Measurements from ENCODE around the gene PRKAR1B. TPM values are rescaled to one million over a fixed set of nuclear protein-coding genes. Genes with fewer than 3 reads are reported as not detected.

PRKAR1B gene
- total and polyA plus RNA-seq, 8 donors = 2.5 to 8.4 (median 5.3) TPM

- TF ChIP-seq, protein P1, sequence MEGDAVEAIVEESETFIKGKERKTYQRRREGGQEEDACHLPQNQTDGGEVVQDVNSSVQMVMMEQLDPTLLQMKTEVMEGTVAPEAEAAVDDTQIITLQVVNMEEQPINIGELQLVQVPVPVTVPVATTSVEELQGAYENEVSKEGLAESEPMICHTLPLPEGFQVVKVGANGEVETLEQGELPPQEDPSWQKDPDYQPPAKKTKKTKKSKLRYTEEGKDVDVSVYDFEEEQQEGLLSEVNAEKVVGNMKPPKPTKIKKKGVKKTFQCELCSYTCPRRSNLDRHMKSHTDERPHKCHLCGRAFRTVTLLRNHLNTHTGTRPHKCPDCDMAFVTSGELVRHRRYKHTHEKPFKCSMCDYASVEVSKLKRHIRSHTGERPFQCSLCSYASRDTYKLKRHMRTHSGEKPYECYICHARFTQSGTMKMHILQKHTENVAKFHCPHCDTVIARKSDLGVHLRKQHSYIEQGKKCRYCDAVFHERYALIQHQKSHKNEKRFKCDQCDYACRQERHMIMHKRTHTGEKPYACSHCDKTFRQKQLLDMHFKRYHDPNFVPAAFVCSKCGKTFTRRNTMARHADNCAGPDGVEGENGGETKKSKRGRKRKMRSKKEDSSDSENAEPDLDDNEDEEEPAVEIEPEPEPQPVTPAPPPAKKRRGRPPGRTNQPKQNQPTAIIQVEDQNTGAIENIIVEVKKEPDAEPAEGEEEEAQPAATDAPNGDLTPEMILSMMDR (IDR thresholded peaks at IDR 0.05) = no peak
- Histone ChIP-seq H3K9me3 (no peaks in the 10 kb centered on the region), H3K36me3 (no peaks in the 10 kb centered on the region), H3K27me3 (no peaks in the 10 kb centered on the region), H3K4me3 (no peak overlapping the region), H3K4me1 (no peaks in the 10 kb centered on the region), H3K27ac (no peak overlapping the region)
- intact Hi-C loops (cut with DNase I) = no loop called here
- DNase-seq (peak in 1 of 6 donors; percentile 14), FAIRE-seq (no peak), ATAC-seq (no peak)
- WGBS, 2 donors = 89 to 92% methylated on average over 45 of the region's 45 CpGs
These were observed 154.4 kb downstream of the PRKAR1B start for GRCh38 chr7:572416-573268.

- H3K27ac ChIP-seq = no peak overlapping the region
- H3K4me3 ChIP-seq = no peak overlapping the region
- H3K27me3 ChIP-seq = no peaks in the 10 kb centered on the region
- no peaks in the 10 kb centered on the region for H3K36me3 ChIP-seq
- no peaks in the 10 kb centered on the region for H3K4me1 ChIP-seq
- 97 to 98% methylated on average over 38 of the region's 38 CpGs for WGBS, 2 donors
- ATAC-seq = no peak
- TF ChIP-seq, protein P1 (IDR thresholded peaks at IDR 0.05) = no peak
- no peaks in the 10 kb centered on the region for H3K9me3 ChIP-seq
- no peak for FAIRE-seq
- DNase-seq = peak in 2 of 6 donors; percentile 20 to 77
- intact Hi-C loops (cut with DNase I) = no loop called here
These were observed 155.2 kb downstream of the PRKAR1B start for GRCh38 chr7:571718-572415.

GRCh38 chr7:571096-571717 lies 155.9 kb downstream of the PRKAR1B start:
- Histone ChIP-seq H3K27ac (no peak overlapping the region), H3K27me3 (no peaks in the 10 kb centered on the region), H3K9me3 (no peaks in the 10 kb centered on the region), H3K36me3 (no peaks in the 10 kb centered on the region), H3K4me1 (no peaks in the 10 kb centered on the region), H3K4me3 (no peak overlapping the region)
- FAIRE-seq (no peak), DNase-seq (peak in 2 of 6 donors; percentile 12 to 46), ATAC-seq (no peak)
- intact Hi-C loops (cut with DNase I) = no loop called here
- TF ChIP-seq, protein P1 (IDR thresholded peaks at IDR 0.05) = no peak
- WGBS, 2 donors = 90 to 92% methylated on average over 30 to 33 of the region's 33 CpGs

- no peaks in the 10 kb centered on the region for H3K4me1 ChIP-seq
- no peak for DNase-seq
- no peak overlapping the region for H3K27ac ChIP-seq
- no peaks in the 10 kb centered on the region for H3K27me3 ChIP-seq
- H3K4me3 ChIP-seq = no peak overlapping the region
- TF ChIP-seq, protein P1 (IDR thresholded peaks at IDR 0.05) = no peak
- WGBS, 2 donors = 89 to 91% methylated on average over 14 of the region's 14 CpGs
- H3K36me3 ChIP-seq = no peaks in the 10 kb centered on the region
- no peak for ATAC-seq
- intact Hi-C loops (cut with DNase I) = no loop called here
- H3K9me3 ChIP-seq = no peaks in the 10 kb centered on the region
- no peak for FAIRE-seq
These were observed 156.3 kb downstream of the PRKAR1B start for GRCh38 chr7:570801-571070.
